Measurements from ENCODE around the gene FAF1.

FAF1 gene

GRCh38 chr1:50645139-50645538 is 314.9 kb downstream of the FAF1 start:
- H3K36me3 ChIP-seq (ENCODE audit: control insufficient read depth, insufficient read depth, low read length): no peaks in the 10 kb centered on the region
- 100% methylated on average over 1 of the region's 1 CpG; no CpG with 5 or more reads in 1 of the 2 experiments for WGBS, 2 experiments (ENCODE audit: insufficient coverage in 2 of 2)
- no peaks in the 10 kb centered on the region for H3K9me3 ChIP-seq (ENCODE audit: control insufficient read depth, low read length)
- H3K27ac ChIP-seq (ENCODE audit: low read depth, low read length, severe bottlenecking): no peak overlapping the region
- no peak overlapping the region for H3K4me3 ChIP-seq (ENCODE audit: extremely low read depth, insufficient read depth, low read length, poor library complexity, severe bottlenecking)
- no peaks in the 10 kb centered on the region for H3K4me1 ChIP-seq (ENCODE audit: control insufficient read depth, insufficient read depth, low read length, poor library complexity, severe bottlenecking)

- Histone ChIP-seq H3K4me3 (ENCODE audit: extremely low read depth, insufficient read depth, low read length, poor library complexity, severe bottlenecking) (no peak overlapping the region), H3K9me3 (ENCODE audit: control insufficient read depth, low read length) (no peaks in the 10 kb centered on the region), H3K27ac (ENCODE audit: low read depth, low read length, severe bottlenecking) (no peak overlapping the region), H3K36me3 (ENCODE audit: control insufficient read depth, insufficient read depth, low read length) (no peaks in the 10 kb centered on the region), H3K4me1 (ENCODE audit: control insufficient read depth, insufficient read depth, low read length, poor library complexity, severe bottlenecking) (no peaks in the 10 kb centered on the region)
- 84 to 87% methylated on average over 2 of the region's 2 CpGs for whole genome bisulfite sequencing, 2 experiments (ENCODE audit: insufficient coverage in 2 of 2)
Measured at GRCh38 chr1:50644447-50645105, 315.5 kb downstream of the FAF1 start.

GRCh38 chr1:50637460-50637859 is 322.6 kb downstream of the FAF1 start:
- no CpG with 5 or more reads among the region's 1 CpG for WGBS, 2 experiments (ENCODE audit: insufficient coverage in 2 of 2)

GRCh38 chr1:50634251-50634650 is 325.8 kb downstream of the FAF1 start:
- no peaks in the 10 kb centered on the region for H3K4me1 ChIP-seq (ENCODE audit: control insufficient read depth, insufficient read depth, low read length, poor library complexity, severe bottlenecking)
- H3K4me3 ChIP-seq (ENCODE audit: extremely low read depth, insufficient read depth, low read length, poor library complexity, severe bottlenecking): no peak overlapping the region
- H3K36me3 ChIP-seq (ENCODE audit: control insufficient read depth, insufficient read depth, low read length): no peaks in the 10 kb centered on the region
- no CpG with 5 or more reads among the region's 1 CpG for WGBS, 2 experiments (ENCODE audit: insufficient coverage in 2 of 2)
- no peaks in the 10 kb centered on the region for H3K9me3 ChIP-seq (ENCODE audit: control insufficient read depth, low read length)
- no peak overlapping the region for H3K27ac ChIP-seq (ENCODE audit: low read depth, low read length, severe bottlenecking)

More at GRCh38 chr1:50637460-50637859, 322.6 kb downstream of the FAF1 start:
- no peak overlapping the region for H3K4me3 ChIP-seq (ENCODE audit: extremely low read depth, insufficient read depth, low read length, poor library complexity, severe bottlenecking)
- no peak overlapping the region for H3K27ac ChIP-seq (ENCODE audit: low read depth, low read length, severe bottlenecking)
- no peaks in the 10 kb centered on the region for H3K36me3 ChIP-seq (ENCODE audit: control insufficient read depth, insufficient read depth, low read length)
- no peaks in the 10 kb centered on the region for H3K4me1 ChIP-seq (ENCODE audit: control insufficient read depth, insufficient read depth, low read length, poor library complexity, severe bottlenecking)
- no peaks in the 10 kb centered on the region for H3K9me3 ChIP-seq (ENCODE audit: control insufficient read depth, low read length)

GRCh38 chr1:50633465-50633864 is 326.6 kb downstream of the FAF1 start:
- Histone ChIP-seq H3K4me3 (ENCODE audit: extremely low read depth, insufficient read depth, low read length, poor library complexity, severe bottlenecking) (no peak overlapping the region), H3K9me3 (ENCODE audit: control insufficient read depth, low read length) (no peaks in the 10 kb centered on the region), H3K36me3 (ENCODE audit: control insufficient read depth, insufficient read depth, low read length) (no peaks in the 10 kb centered on the region), H3K4me1 (ENCODE audit: control insufficient read depth, insufficient read depth, low read length, poor library complexity, severe bottlenecking) (no peaks in the 10 kb centered on the region), H3K27ac (ENCODE audit: low read depth, low read length, severe bottlenecking) (no peak overlapping the region)
- 80 to 94% methylated on average over 2 to 3 of the region's 6 CpGs for WGBS, 2 experiments (ENCODE audit: insufficient coverage in 2 of 2)

DNA sequence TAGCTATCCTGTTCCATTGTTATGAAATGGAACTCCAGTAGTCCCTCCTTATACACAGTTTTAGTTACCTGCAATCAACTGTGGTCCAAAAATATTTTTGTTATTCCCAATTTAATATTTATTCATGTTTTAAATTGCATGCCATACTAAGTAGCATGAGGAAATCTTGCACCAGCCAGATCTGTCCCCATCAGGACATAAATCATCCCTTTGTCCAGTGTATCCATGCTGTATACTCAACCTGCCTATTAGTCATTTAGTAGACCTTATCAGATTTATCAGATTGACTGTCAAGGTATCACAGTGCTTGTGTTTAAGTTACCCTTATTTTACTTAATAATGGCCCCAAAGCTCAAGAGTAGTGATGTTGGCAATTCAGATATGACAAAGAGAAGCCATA is 328.9 kb downstream of the FAF1 start:
- Histone ChIP-seq H3K4me1 (ENCODE audit: control insufficient read depth, insufficient read depth, low read length, poor library complexity, severe bottlenecking) (no peaks in the 10 kb centered on the region), H3K36me3 (ENCODE audit: control insufficient read depth, insufficient read depth, low read length) (no peaks in the 10 kb centered on the region), H3K27ac (ENCODE audit: low read depth, low read length, severe bottlenecking) (no peak overlapping the region), H3K4me3 (ENCODE audit: extremely low read depth, insufficient read depth, low read length, poor library complexity, severe bottlenecking) (no peak overlapping the region), H3K9me3 (ENCODE audit: control insufficient read depth, low read length) (no peaks in the 10 kb centered on the region)

GRCh38 chr1:50622259-50622658 is 337.8 kb downstream of the FAF1 start:
- Histone ChIP-seq H3K27ac (ENCODE audit: low read depth, low read length, severe bottlenecking) (no peak overlapping the region), H3K4me3 (ENCODE audit: extremely low read depth, insufficient read depth, low read length, poor library complexity, severe bottlenecking) (no peak overlapping the region), H3K9me3 (ENCODE audit: control insufficient read depth, low read length) (no peaks in the 10 kb centered on the region), H3K4me1 (ENCODE audit: control insufficient read depth, insufficient read depth, low read length, poor library complexity, severe bottlenecking) (no peaks in the 10 kb centered on the region), H3K36me3 (ENCODE audit: control insufficient read depth, insufficient read depth, low read length) (no peaks in the 10 kb centered on the region)
- 100% methylated on average over 1 of the region's 2 CpGs; no CpG with 5 or more reads in 1 of the 2 experiments for WGBS, 2 experiments (ENCODE audit: insufficient coverage in 2 of 2)

DNA sequence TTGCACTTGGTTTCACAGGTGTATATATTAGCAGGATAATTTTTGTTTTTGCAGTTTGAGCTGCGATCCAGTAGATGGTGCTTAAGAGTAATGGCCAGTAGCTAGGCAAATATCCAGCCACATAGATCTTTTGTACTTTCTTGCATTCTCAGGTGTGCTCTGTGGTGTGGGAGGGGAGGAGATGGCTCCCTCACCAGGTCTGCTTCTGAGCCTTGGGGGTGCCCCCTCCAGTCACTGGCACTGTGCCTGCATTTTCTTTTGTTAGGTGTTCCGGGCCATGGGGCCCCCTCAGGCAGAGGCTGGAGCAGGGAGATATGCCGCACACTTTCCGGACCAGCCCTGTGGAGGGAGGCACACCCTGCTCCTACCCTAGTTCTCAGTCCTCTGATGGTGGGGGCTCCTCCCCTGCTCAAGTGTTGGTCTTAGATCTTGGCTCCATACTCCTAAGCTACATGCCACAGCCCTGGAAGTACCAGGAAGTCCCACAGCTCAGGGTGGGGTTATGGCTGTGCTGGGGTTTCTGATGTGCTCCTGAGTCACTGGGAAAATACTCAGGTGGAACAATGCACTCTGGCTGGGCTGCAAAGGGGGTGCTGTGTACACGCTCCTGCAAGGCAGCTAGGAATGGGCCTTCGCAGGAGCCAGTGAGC is 339.3 kb downstream of the FAF1 start:
- 88 to 91% methylated on average over 4 to 6 of the region's 6 CpGs for WGBS, 2 experiments (ENCODE audit: insufficient coverage in 2 of 2)
- no peak overlapping the region for H3K4me3 ChIP-seq (ENCODE audit: extremely low read depth, insufficient read depth, low read length, poor library complexity, severe bottlenecking)
- no peaks in the 10 kb centered on the region for H3K9me3 ChIP-seq (ENCODE audit: control insufficient read depth, low read length)
- H3K4me1 ChIP-seq (ENCODE audit: control insufficient read depth, insufficient read depth, low read length, poor library complexity, severe bottlenecking): no peaks in the 10 kb centered on the region
- no peaks in the 10 kb centered on the region for H3K36me3 ChIP-seq (ENCODE audit: control insufficient read depth, insufficient read depth, low read length)
- no peak overlapping the region for H3K27ac ChIP-seq (ENCODE audit: low read depth, low read length, severe bottlenecking)

GRCh38 chr1:50615036-50615750 is 344.9 kb downstream of the FAF1 start:
- no peak overlapping the region for H3K4me3 ChIP-seq (ENCODE audit: extremely low read depth, insufficient read depth, low read length, poor library complexity, severe bottlenecking)
- no peaks in the 10 kb centered on the region for H3K9me3 ChIP-seq (ENCODE audit: control insufficient read depth, low read length)
- H3K36me3 ChIP-seq (ENCODE audit: control insufficient read depth, insufficient read depth, low read length): no peaks in the 10 kb centered on the region
- WGBS, 2 experiments (ENCODE audit: insufficient coverage in 2 of 2): 73 to 83% methylated on average over 1 of the region's 2 CpGs
- H3K4me1 ChIP-seq (ENCODE audit: control insufficient read depth, insufficient read depth, low read length, poor library complexity, severe bottlenecking): no peaks in the 10 kb centered on the region
- H3K27ac ChIP-seq (ENCODE audit: low read depth, low read length, severe bottlenecking): no peak overlapping the region

DNA sequence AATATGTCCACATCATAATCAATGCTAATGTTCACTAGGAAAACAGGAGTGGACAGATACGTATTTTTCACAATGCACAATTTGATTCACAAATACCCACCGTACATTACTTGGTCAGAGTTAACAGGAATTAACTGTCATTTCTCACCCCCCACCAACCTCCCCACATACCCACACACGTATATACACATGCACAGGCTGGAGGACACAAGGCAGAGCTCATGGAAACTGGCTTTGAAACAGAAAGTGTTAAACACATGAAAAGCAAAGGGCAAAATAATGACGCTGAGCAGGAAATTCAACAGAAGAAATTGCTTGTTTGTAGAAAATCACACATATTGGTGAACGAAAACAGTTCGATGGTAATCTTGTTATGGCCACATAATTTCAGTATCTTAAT is 348.4 kb downstream of the FAF1 start:
- H3K4me1 ChIP-seq (ENCODE audit: control insufficient read depth, insufficient read depth, low read length, poor library complexity, severe bottlenecking): no peaks in the 10 kb centered on the region
- H3K4me3 ChIP-seq (ENCODE audit: extremely low read depth, insufficient read depth, low read length, poor library complexity, severe bottlenecking): no peak overlapping the region
- WGBS, 2 experiments (ENCODE audit: insufficient coverage in 2 of 2): 95 to 96% methylated on average over 3 to 4 of the region's 6 CpGs
- no peaks in the 10 kb centered on the region for H3K36me3 ChIP-seq (ENCODE audit: control insufficient read depth, insufficient read depth, low read length)
- no peak overlapping the region for H3K27ac ChIP-seq (ENCODE audit: low read depth, low read length, severe bottlenecking)
- H3K9me3 ChIP-seq (ENCODE audit: control insufficient read depth, low read length): no peaks in the 10 kb centered on the region

- Histone ChIP-seq H3K27ac (ENCODE audit: low read depth, low read length, severe bottlenecking) (no peak overlapping the region), H3K4me3 (ENCODE audit: extremely low read depth, insufficient read depth, low read length, poor library complexity, severe bottlenecking) (no peak overlapping the region), H3K9me3 (ENCODE audit: control insufficient read depth, low read length) (no peaks in the 10 kb centered on the region), H3K36me3 (ENCODE audit: control insufficient read depth, insufficient read depth, low read length) (no peaks in the 10 kb centered on the region), H3K4me1 (ENCODE audit: control insufficient read depth, insufficient read depth, low read length, poor library complexity, severe bottlenecking) (no peaks in the 10 kb centered on the region)
- WGBS, 2 experiments (ENCODE audit: insufficient coverage in 2 of 2): 64 to 94% methylated on average over 1 to 2 of the region's 2 CpGs
Measured at GRCh38 chr1:50610563-50610962, 349.5 kb downstream of the FAF1 start.
